Measurements from ENCODE around the gene GUK1. TPM values are rescaled to one million over a fixed set of nuclear protein-coding genes. Genes with fewer than 3 reads are reported as not detected.
A peak's percentile ranks its signal among the peaks of the same experiment; 100 is the strongest.

GUK1 gene
- total and polyA plus RNA-seq, 2 of the 4 experiments (the other 2 are of a cell fraction) = 465 to 548 TPM

DNA sequence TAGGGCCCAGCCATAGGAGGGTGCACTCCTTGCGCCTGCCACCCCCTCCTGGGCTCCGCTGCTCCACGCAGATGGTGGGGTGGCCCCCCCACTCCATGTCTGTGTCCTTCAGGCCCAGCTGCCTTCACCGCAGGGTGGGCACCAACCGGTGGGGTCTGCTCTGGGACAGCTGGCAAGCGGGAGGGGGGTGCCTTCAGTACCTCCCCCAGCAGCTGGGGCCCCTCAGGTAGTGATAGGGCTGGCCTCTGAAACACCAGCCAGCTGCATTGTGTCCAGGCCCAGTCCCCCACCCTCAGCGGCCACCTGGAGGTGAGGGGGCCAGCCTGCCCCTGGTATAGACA is 10.0 kb downstream of the GUK1 start:
- no peaks in the 10 kb centered on the region for H3K27me3 ChIP-seq (ENCODE audit: control insufficient read depth, insufficient read depth, low read length)
- no peak overlapping the region for H3K4me3 ChIP-seq (ENCODE audit: insufficient read depth, low read depth, low read length)
- peaks cover 23% of the 10 kb centered on the region for H3K4me1 ChIP-seq (ENCODE audit: control insufficient read depth, insufficient read depth, low read length)
- peak overlapping the region; percentile 24; the same call in 1 of the 2 replicates for H3K18ac ChIP-seq (ENCODE audit: low read depth, low read length)
- H4K20me1 ChIP-seq (ENCODE audit: insufficient read depth, low read length) = peaks cover 28% of the 10 kb centered on the region
- peak overlapping the region; percentile 19; the same call in 1 of the 2 replicates for H2BK120ac ChIP-seq (ENCODE audit: low read depth, low read length)
- no peak overlapping the region for H3K56ac ChIP-seq (ENCODE audit: extremely low read depth, insufficient read depth, low read length)
- DNase-seq (no peak), ATAC-seq (ENCODE audit: low read depth) (peak; percentile 1; the same call in 1 of the 2 replicates)
- H3K14ac ChIP-seq (replicated peaks; ENCODE audit: low read depth, low read length) = peak overlapping the region; percentile 71
- H4K5ac ChIP-seq (ENCODE audit: low read depth, low read length) = peak overlapping the region; percentile 64
- POLR2A ChIA-PET (ENCODE audit: unreplicated experiment) = no interaction called here
- H3K4ac ChIP-seq (ENCODE audit: low read depth, low read length) = peak overlapping the region; percentile 83
- peak overlapping the region; percentile 46 for H2AFZ ChIP-seq (replicated peaks; ENCODE audit: low read length, poor library complexity)
- no peak overlapping the region for H2BK15ac ChIP-seq (ENCODE audit: low read depth, low read length)
- dilution Hi-C loops (cut with HindIII; ENCODE audit: low sequenced_read_pairs, unreplicated experiment) (no loop called here), in situ Hi-C loops (cut with MboI; ENCODE audit: low sequenced_read_pairs) (no loop called here), intact Hi-C loops (cut with micrococcal nuclease) (loop anchor here (1.0 kb wide), 1 partner anchor 10 kb away; the partner anchor contains the start of gene GUK1)
- TF ChIP-seq CHD1 (IDR thresholded peaks at IDR 0.05; ENCODE audit: low read depth, low read length) (no peak), RCOR1 (IDR thresholded peaks at IDR 0.05; ENCODE audit: insufficient replicate concordance, low read length) (no peak), RAD21 (IDR thresholded peaks at IDR 0.05; ENCODE audit: low read length) (no peak), MXI1 (IDR thresholded peaks at IDR 0.05; ENCODE audit: borderline replicate concordance, low read depth, low read length) (no peak), MAFK (IDR thresholded peaks at IDR 0.05; ENCODE audit: low read depth, low read length) (no peak), POLR2A (IDR thresholded peaks at IDR 0.05; ENCODE audit: low read depth, low read length) (no peak), RFX5 (IDR thresholded peaks at IDR 0.05; ENCODE audit: low read depth, low read length) (no peak), FOS (IDR thresholded peaks at IDR 0.05; ENCODE audit: low read depth, low read length) (no peak), CEBPB (IDR thresholded peaks at IDR 0.05; ENCODE audit: low read depth, low read length) (no peak), NFE2L2 (IDR thresholded peaks at IDR 0.05; ENCODE audit: low read depth, low read length) (no peak), SMC3 (IDR thresholded peaks at IDR 0.05; ENCODE audit: low read depth, low read length) (no peak), MAZ (IDR thresholded peaks at IDR 0.05; ENCODE audit: borderline replicate concordance, low read depth, low read length) (no peak)
- TF ChIP-seq, protein P1, sequence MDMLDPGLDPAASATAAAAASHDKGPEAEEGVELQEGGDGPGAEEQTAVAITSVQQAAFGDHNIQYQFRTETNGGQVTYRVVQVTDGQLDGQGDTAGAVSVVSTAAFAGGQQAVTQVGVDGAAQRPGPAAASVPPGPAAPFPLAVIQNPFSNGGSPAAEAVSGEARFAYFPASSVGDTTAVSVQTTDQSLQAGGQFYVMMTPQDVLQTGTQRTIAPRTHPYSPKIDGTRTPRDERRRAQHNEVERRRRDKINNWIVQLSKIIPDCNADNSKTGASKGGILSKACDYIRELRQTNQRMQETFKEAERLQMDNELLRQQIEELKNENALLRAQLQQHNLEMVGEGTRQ (IDR thresholded peaks at IDR 0.05; ENCODE audit: low read depth, low read length) = no peak
- TF ChIP-seq, protein P2, sequence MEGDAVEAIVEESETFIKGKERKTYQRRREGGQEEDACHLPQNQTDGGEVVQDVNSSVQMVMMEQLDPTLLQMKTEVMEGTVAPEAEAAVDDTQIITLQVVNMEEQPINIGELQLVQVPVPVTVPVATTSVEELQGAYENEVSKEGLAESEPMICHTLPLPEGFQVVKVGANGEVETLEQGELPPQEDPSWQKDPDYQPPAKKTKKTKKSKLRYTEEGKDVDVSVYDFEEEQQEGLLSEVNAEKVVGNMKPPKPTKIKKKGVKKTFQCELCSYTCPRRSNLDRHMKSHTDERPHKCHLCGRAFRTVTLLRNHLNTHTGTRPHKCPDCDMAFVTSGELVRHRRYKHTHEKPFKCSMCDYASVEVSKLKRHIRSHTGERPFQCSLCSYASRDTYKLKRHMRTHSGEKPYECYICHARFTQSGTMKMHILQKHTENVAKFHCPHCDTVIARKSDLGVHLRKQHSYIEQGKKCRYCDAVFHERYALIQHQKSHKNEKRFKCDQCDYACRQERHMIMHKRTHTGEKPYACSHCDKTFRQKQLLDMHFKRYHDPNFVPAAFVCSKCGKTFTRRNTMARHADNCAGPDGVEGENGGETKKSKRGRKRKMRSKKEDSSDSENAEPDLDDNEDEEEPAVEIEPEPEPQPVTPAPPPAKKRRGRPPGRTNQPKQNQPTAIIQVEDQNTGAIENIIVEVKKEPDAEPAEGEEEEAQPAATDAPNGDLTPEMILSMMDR (conservative IDR thresholded peaks at IDR 0.05; ENCODE audit: low read depth, low read length) = no peak
- TF ChIP-seq, protein P3, sequence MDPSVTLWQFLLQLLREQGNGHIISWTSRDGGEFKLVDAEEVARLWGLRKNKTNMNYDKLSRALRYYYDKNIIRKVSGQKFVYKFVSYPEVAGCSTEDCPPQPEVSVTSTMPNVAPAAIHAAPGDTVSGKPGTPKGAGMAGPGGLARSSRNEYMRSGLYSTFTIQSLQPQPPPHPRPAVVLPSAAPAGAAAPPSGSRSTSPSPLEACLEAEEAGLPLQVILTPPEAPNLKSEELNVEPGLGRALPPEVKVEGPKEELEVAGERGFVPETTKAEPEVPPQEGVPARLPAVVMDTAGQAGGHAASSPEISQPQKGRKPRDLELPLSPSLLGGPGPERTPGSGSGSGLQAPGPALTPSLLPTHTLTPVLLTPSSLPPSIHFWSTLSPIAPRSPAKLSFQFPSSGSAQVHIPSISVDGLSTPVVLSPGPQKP (IDR thresholded peaks at IDR 0.05; ENCODE audit: borderline replicate concordance, low read depth, low read length) = no peak
- H3K4me2 ChIP-seq (ENCODE audit: low read depth, low read length) = peak overlapping the region; percentile 64
- H2AK9ac ChIP-seq (replicated peaks; ENCODE audit: low read depth, low read length, poor library complexity) = peak overlapping the region; percentile 95
- no peak overlapping the region for H2BK20ac ChIP-seq (ENCODE audit: low read depth, low read length)
- no peak overlapping the region for H3K23ac ChIP-seq (ENCODE audit: low read depth, low read length)
- BruUV-seq (replicated peaks) = no TSS peak
- H2BK5ac ChIP-seq (ENCODE audit: low read depth, low read length, poor library complexity, severe bottlenecking) = peak overlapping the region; percentile 62
- H3K9me1 ChIP-seq (ENCODE audit: insufficient read depth, low read length) = peaks cover 11% of the 10 kb centered on the region
- 56% methylated on average over 2 of the region's 7 CpGs; no CpG with 5 or more reads in 1 of the 2 experiments for WGBS, 2 experiments (ENCODE audit: extremely low coverage in 2 of 2, insufficient read length in 1 of 2)
- H3K9me3 ChIP-seq (ENCODE audit: control insufficient read depth, insufficient read depth, low read length) = no peaks in the 10 kb centered on the region
- peak overlapping the region; percentile 70 to 71; a peak in 3 of 4 replicates for H4K8ac ChIP-seq (ENCODE audit: low read depth in 2 of 2, low read length in 2 of 2)
- H4K91ac ChIP-seq (ENCODE audit: insufficient read depth, low read depth, low read length) = peak overlapping the region; percentile 80; the same call in 1 of the 2 replicates
- peak overlapping the region; percentile 53; the same call in 1 of the 2 replicates for H2AK5ac ChIP-seq (ENCODE audit: low read depth, low read length)
- peak overlapping the region; percentile 16; the same call in 1 of the 2 replicates for H3K9ac ChIP-seq (ENCODE audit: low read depth, low read length)
- H3K27ac ChIP-seq (ENCODE audit: insufficient read depth, low read length) = peak overlapping the region; percentile 74
- peaks cover 10% of the 10 kb centered on the region for H3K36me3 ChIP-seq (ENCODE audit: control insufficient read depth, insufficient read depth, low read length)
- H3K79me1 ChIP-seq (ENCODE audit: low read depth in 1 of 2, low read length in 2 of 2) = peaks cover 9 to 57% of the 10 kb centered on the region in 2 experiments
- CTCF ChIA-PET = interaction anchor here (1.3 kb wide), 1 partner anchor 150 kb away, joined by 3 read pairs; no protein-coding TSS in a partner anchor
